ENCODE data around the gene CD59. TPM values are rescaled to one million over a fixed set of nuclear protein-coding genes. Genes with fewer than 3 reads are reported as not detected.
"Not testable (repeated sequence)": the region's sequence is repeated elsewhere in the genome, so short reads cannot be mapped to it uniquely, and the experiment has no call there.

Gene CD59
- total and polyA plus RNA-seq, 5 donors: 245 to 780 (median 661) TPM

DNA sequence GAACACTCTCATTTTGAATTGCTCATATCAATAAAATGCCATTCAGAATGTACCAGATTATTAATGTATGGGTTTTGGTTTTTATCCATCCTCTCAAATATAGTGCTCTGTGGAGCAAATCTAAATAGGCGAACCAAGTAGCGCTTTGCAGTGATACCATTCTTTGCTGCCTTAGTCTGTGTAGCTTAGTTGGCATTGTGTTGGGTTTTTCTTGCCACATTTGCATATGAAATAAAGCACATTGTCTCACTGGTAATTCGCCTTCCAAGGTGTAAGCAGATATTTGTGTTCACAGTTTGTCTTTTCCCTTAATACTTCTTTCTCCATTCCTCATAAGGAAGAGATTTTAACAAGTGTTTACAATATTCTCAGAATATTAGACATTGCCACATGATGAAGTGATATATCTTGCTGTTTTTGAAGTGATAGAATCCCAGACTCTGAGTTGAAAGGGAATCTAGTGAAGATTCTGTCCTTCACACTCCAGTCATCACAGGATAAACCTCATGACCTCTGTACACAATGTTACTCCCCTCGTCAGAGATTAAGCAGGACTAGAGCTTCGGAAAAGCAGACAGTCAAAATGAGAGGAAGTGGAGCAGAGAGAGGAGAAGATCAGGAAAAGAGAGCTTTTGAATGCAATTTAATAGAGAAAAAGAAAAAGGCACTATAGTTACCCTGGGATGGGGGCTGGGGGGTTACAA is 52.1 kb downstream of the CD59 start:
- no peak overlapping the region for H3K27ac ChIP-seq (ENCODE audit: low read length)
- no peak overlapping the region for H3K4me3 ChIP-seq (ENCODE audit: low read length)
- WGBS: 76% methylated on average over 5 of the region's 5 CpGs
- no peaks in the 10 kb centered on the region for H3K9me3 ChIP-seq (ENCODE audit: control insufficient read depth, low read length)
- ATAC-seq: no peak
- peaks cover 5% of the 10 kb centered on the region for H3K27me3 ChIP-seq (ENCODE audit: control insufficient read depth, insufficient read depth)
- no peak for DNase-seq
- intact Hi-C loops (cut with DNase I): loop anchor here in 3 of 4 donors (10.0 kb wide), 2 partner anchors 139 to 519 kb away; partner anchors contain the start of gene CSTF3 (in 2 of the 3)
- peaks cover 2% of the 10 kb centered on the region for H3K4me1 ChIP-seq (ENCODE audit: control insufficient read depth, insufficient read depth, low read length)

- H3K4me3 ChIP-seq (ENCODE audit: low read length): no peak overlapping the region
- H3K27me3 ChIP-seq (ENCODE audit: control insufficient read depth, insufficient read depth): peaks cover 5% of the 10 kb centered on the region
- DNase-seq (no peak), ATAC-seq (no peak)
- H3K4me1 ChIP-seq (ENCODE audit: control insufficient read depth, insufficient read depth, low read length): no peaks in the 10 kb centered on the region
- 80% methylated on average over 4 of the region's 4 CpGs for WGBS
- no peaks in the 10 kb centered on the region for H3K9me3 ChIP-seq (ENCODE audit: control insufficient read depth, low read length)
- intact Hi-C loops (cut with DNase I): loop anchor here in 3 of 4 donors (10.0 kb wide), 2 partner anchors 138 to 518 kb away; partner anchors contain the start of gene CSTF3 (in 2 of the 3)
- H3K27ac ChIP-seq (ENCODE audit: low read length): no peak overlapping the region
These were observed 53.8 kb downstream of the CD59 start for GRCh38 chr11:33682446-33682845.

DNA sequence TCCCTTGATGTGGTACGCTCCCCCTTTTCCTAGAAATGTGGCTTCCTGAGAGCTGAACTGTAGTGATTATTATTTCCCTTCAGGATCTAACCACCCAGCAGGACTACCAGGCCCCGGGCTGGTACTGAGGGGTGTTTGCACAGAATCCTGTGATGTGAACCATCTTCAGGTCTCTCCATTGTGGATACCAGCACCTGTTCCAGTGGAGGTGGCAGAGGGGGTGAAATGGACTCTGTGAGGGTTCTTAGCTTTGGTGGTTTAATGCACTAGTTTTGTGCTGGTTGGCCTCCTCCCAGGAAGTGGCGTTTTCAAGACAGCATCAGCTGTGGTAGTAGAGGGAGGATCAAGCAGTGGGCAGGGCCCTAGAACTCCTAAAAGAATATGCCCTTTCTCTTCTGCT is 54.2 kb downstream of the CD59 start:
- WGBS: 89% methylated on average over 3 of the region's 3 CpGs
- DNase-seq (no peak), ATAC-seq (no peak)
- Histone ChIP-seq H3K27ac (ENCODE audit: low read length) (no peak overlapping the region), H3K4me3 (ENCODE audit: low read length) (no peak overlapping the region), H3K27me3 (ENCODE audit: control insufficient read depth, insufficient read depth) (peaks cover 5% of the 10 kb centered on the region), H3K4me1 (ENCODE audit: control insufficient read depth, insufficient read depth, low read length) (no peaks in the 10 kb centered on the region), H3K9me3 (ENCODE audit: control insufficient read depth, low read length) (no peaks in the 10 kb centered on the region)
- intact Hi-C loops (cut with DNase I): loop anchor here in 3 of 4 donors (10.0 kb wide), 2 partner anchors 137 to 517 kb away; partner anchors contain the start of gene CSTF3 (in 2 of the 3)

- H3K27ac ChIP-seq (ENCODE audit: low read length); H3K27me3 ChIP-seq (ENCODE audit: control insufficient read depth, insufficient read depth); H3K4me1 ChIP-seq (ENCODE audit: control insufficient read depth, insufficient read depth, low read length); intact Hi-C loops (cut with DNase I); H3K9me3 ChIP-seq (ENCODE audit: control insufficient read depth, low read length); ATAC-seq; H3K4me3 ChIP-seq (ENCODE audit: low read length); DNase-seq: not testable (repeated sequence)
- WGBS: 76% methylated on average over 1 of the region's 1 CpG
These were observed 57.6 kb downstream of the CD59 start for GRCh38 chr11:33678616-33679015.

GRCh38 chr11:33674035-33674814 is 62.0 kb downstream of the CD59 start:
- Histone ChIP-seq H3K27ac (ENCODE audit: low read length) (no peak overlapping the region), H3K4me3 (ENCODE audit: low read length) (no peak overlapping the region), H3K27me3 (ENCODE audit: control insufficient read depth, insufficient read depth) (no peaks in the 10 kb centered on the region), H3K9me3 (ENCODE audit: control insufficient read depth, low read length) (no peaks in the 10 kb centered on the region), H3K4me1 (ENCODE audit: control insufficient read depth, insufficient read depth, low read length) (no peaks in the 10 kb centered on the region)
- WGBS: 100% methylated on average over 3 of the region's 3 CpGs
- no peak for DNase-seq
- no peak for ATAC-seq
- intact Hi-C loops (cut with DNase I): no loop called here

DNA sequence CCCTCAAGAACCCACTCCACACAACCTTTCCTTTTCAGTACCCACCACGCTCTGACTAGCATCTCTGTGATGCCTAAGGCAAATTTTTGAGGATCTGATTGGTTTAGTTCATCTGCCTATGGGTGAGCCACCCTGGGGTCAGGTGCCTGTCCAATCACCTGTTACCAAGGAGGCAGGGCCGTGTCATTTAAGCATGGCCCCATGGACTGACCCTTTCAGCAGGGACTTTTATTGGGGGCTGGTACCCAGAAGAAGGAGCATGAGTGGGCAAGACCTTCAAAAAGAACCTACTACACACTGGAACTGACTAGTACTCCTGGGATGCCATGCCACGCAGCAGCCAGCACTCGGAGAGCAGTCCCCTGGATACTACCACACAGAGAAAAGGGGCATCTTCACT is 64.0 kb downstream of the CD59 start:
- intact Hi-C loops (cut with DNase I): no loop called here
- Histone ChIP-seq H3K4me1 (ENCODE audit: control insufficient read depth, insufficient read depth, low read length) (no peaks in the 10 kb centered on the region), H3K4me3 (ENCODE audit: low read length) (no peak overlapping the region), H3K27me3 (ENCODE audit: control insufficient read depth, insufficient read depth) (no peaks in the 10 kb centered on the region), H3K27ac (ENCODE audit: low read length) (no peak overlapping the region), H3K9me3 (ENCODE audit: control insufficient read depth, low read length) (no peaks in the 10 kb centered on the region)
- WGBS: 87% methylated on average over 4 of the region's 4 CpGs
- ATAC-seq (no peak), DNase-seq (no peak)

DNA sequence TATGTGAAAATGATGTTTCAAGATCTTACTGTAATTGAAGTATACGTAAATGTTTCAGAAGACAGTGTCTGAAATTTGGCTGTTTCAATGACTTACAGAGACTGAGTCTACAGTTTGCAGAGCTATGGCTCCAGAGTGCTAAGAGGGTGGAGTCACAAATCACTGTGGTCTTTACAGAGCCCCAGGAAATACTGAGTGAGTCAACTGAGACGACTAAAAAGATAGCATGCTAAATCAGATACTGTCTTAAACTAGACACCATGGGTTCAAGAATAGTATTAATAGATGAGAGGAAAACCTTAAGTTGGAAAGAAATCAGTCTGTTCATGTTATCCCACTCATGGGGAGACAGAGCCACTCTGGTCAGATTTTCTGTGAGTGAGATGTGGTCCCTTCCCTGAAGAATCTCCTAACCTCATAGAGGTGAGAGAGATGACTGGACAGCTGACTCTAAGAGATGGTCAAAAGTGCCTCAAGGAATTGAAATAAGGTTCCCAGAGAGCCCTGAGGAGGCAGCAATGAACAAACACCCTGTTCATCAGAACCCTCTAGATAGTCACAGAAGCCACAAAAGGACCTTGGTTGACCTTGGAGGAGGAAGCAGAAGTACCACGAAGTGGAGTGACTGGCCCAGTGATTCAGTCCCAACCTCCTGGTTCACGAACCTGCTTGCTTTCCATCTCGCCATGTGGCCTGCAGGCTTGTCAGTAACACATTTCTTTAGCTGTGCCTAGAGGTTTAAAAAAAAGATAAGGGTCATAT is 65.8 kb downstream of the CD59 start:
- intact Hi-C loops (cut with DNase I): no loop called here
- Histone ChIP-seq H3K9me3 (ENCODE audit: control insufficient read depth, low read length) (no peaks in the 10 kb centered on the region), H3K27ac (ENCODE audit: low read length) (no peak overlapping the region), H3K4me3 (ENCODE audit: low read length) (no peak overlapping the region), H3K4me1 (ENCODE audit: control insufficient read depth, insufficient read depth, low read length) (no peaks in the 10 kb centered on the region), H3K27me3 (ENCODE audit: control insufficient read depth, insufficient read depth) (no peaks in the 10 kb centered on the region)
- DNase-seq: no peak
- ATAC-seq: no peak
- WGBS: 70% methylated on average over 5 of the region's 5 CpGs

DNA sequence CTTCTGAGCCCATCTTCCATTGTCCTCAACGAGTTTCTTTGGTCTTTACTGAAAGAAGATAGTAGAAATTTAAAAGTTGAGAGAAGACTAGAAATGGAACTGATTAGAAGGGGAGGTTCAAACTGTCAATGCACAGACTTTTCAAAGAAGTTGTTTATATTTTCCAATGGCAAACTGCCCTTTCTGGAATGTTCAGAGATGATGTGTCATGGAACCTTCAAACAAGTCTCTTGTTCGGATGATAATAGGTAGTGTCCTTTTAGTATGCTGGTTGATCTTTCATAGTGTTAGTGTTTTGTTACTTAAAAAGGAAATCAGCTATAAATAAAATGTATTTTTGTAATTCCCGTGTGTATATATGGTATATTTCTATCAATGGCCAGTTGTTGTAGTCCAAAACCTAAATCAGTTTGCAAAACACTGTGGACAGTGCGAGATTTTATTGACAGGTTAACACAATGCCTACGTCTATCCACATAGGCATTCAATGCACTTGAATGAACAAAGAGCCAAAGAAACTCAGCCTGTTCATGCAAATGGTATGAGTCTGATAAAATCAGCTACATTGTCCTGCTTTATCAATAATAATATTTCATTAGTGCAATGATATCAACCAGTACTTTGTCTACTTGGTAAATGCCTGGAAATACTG is 66.5 kb downstream of the CD59 start:
- no peak overlapping the region for H3K27ac ChIP-seq (ENCODE audit: low read length)
- no peaks in the 10 kb centered on the region for H3K9me3 ChIP-seq (ENCODE audit: control insufficient read depth, low read length)
- DNase-seq: no peak
- intact Hi-C loops (cut with DNase I): no loop called here
- no peaks in the 10 kb centered on the region for H3K4me1 ChIP-seq (ENCODE audit: control insufficient read depth, insufficient read depth, low read length)
- H3K4me3 ChIP-seq (ENCODE audit: low read length): no peak overlapping the region
- no peaks in the 10 kb centered on the region for H3K27me3 ChIP-seq (ENCODE audit: control insufficient read depth, insufficient read depth)
- 86% methylated on average over 5 of the region's 5 CpGs for WGBS
- ATAC-seq: no peak

DNA sequence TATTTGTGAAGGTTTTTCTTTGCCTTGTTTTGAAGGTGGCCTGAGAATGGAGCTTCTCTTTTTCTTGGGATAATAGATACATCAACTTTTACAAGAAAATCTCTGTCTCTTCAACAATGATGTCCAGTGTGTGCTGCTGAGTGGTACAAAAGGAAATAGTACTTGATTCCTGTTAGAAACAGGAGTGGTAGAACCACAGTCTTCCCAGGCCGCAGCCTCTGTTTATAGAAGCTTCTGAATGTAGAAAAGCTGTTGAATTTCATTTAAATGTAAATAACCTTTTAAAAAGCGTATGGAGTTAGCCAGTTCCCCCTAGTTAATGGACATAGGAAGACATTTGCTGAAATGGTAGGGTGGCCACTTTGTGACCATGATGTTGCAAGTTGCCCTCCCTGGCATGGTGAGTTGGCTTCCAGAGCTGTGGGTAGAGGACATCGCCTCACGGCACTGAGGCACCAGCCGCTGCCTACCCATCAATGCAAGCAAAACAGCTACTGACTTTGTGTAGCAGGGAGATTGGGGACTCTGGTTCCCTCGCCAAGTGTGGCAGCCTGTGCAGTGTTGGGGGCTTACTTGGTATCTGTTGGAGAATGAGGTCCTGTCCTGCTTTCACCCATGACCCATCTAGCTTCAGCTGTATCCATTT is 67.1 kb downstream of the CD59 start:
- H3K4me1 ChIP-seq (ENCODE audit: control insufficient read depth, insufficient read depth, low read length): no peaks in the 10 kb centered on the region
- no peak for DNase-seq
- no peak overlapping the region for H3K27ac ChIP-seq (ENCODE audit: low read length)
- intact Hi-C loops (cut with DNase I): no loop called here
- no peak overlapping the region for H3K4me3 ChIP-seq (ENCODE audit: low read length)
- ATAC-seq: no peak
- H3K27me3 ChIP-seq (ENCODE audit: control insufficient read depth, insufficient read depth): no peaks in the 10 kb centered on the region
- H3K9me3 ChIP-seq (ENCODE audit: control insufficient read depth, low read length): no peaks in the 10 kb centered on the region
- WGBS: 97% methylated on average over 6 of the region's 6 CpGs

DNA sequence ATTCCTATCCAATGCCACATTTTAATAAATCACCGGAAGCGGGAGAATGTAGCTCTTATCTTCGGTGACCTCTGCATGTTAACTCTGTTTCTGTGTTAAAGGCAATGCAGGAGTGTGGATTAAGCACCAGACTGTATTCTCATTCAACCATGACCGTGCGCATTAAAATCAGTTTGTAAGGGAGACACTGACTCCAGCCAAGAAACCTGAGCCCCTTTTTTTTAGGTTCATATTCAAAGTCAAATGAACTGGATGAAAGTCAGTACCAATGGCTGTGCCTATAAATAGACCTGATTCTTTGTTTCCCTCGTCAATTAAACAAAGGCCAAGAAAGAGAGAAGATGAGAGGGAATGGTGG is 67.8 kb downstream of the CD59 start:
- Histone ChIP-seq H3K4me1 (ENCODE audit: control insufficient read depth, insufficient read depth, low read length) (no peaks in the 10 kb centered on the region), H3K9me3 (ENCODE audit: control insufficient read depth, low read length) (no peaks in the 10 kb centered on the region), H3K4me3 (ENCODE audit: low read length) (no peak overlapping the region), H3K27me3 (ENCODE audit: control insufficient read depth, insufficient read depth) (no peaks in the 10 kb centered on the region), H3K27ac (ENCODE audit: low read length) (no peak overlapping the region)
- DNase-seq (no peak), ATAC-seq (no peak)
- intact Hi-C loops (cut with DNase I): no loop called here
- WGBS: 82% methylated on average over 6 of the region's 6 CpGs

Measured in right cardiac atrium (tissue), 5 donors.